NCI-H2171 (cell line): Measurements from ENCODE around the gene RPS6KL1.

Source experiments
- DNase-seq: peaks from one replicate; lab custom pipeline; 2025; lab: John Stamatoyannopoulos, UW

Gene RPS6KL1

GRCh38 chr14:74952180-74952665, 29.2 kb upstream of the RPS6KL1 start:
- no peak for DNase-seq

- DNase-seq = no peak
These were observed 28.6 kb upstream of the RPS6KL1 start for GRCh38 chr14:74951443-74952179.

GRCh38 chr14:74950795-74951442, 27.9 kb upstream of the RPS6KL1 start:
- DNase-seq = no peak

GRCh38 chr14:74949859-74950573, 27.0 kb upstream of the RPS6KL1 start:
- no peak for DNase-seq

GRCh38 chr14:74949191-74949601, 26.1 kb upstream of the RPS6KL1 start:
- no peak for DNase-seq

- no peak for DNase-seq
These were observed 25.4 kb upstream of the RPS6KL1 start for GRCh38 chr14:74948228-74949175.

GRCh38 chr14:74947353-74948227, 24.5 kb upstream of the RPS6KL1 start:
- DNase-seq = no peak

GRCh38 chr14:74946659-74947281, 23.7 kb upstream of the RPS6KL1 start:
- no peak for DNase-seq

GRCh38 chr14:74945852-74946658, 23.0 kb upstream of the RPS6KL1 start:
- DNase-seq = peak; percentile 24

GRCh38 chr14:74945261-74945851, 22.3 kb upstream of the RPS6KL1 start:
- no peak for DNase-seq

GRCh38 chr14:74942608-74943007, 19.5 kb upstream of the RPS6KL1 start:
- DNase-seq = no peak

- no peak for DNase-seq
These were observed 19.1 kb upstream of the RPS6KL1 start for GRCh38 chr14:74942181-74942580.

GRCh38 chr14:74941676-74942097, 18.6 kb upstream of the RPS6KL1 start:
- DNase-seq = no peak

GRCh38 chr14:74940956-74941565, 18.0 kb upstream of the RPS6KL1 start:
- no peak for DNase-seq

GRCh38 chr14:74938531-74939495, 15.8 kb upstream of the RPS6KL1 start:
- DNase-seq = no peak

- no peak for DNase-seq
These were observed 14.1 kb upstream of the RPS6KL1 start for GRCh38 chr14:74937171-74937570.

GRCh38 chr14:74936731-74937130, 13.7 kb upstream of the RPS6KL1 start:
- no peak for DNase-seq
